Peyer's patch (tissue), 4 donors: ENCODE results near the gene RICTOR.

Experiments used
- CTCF ChIP-seq, 6 experiments: fragments of 450-650 bp in 4 of 6; fragments of 200-600 bp in 2 of 6; sonication (generic) in 1 of 6; IDR thresholded peaks; one replicate each; pipeline ENCODE4 v1.5.1; 2017 to 2019; ENCODE audit warnings: antibody characterized with exemption in 6 of 6, mild to moderate bottlenecking in 3 of 6, moderate library complexity in 1 of 6
- POLR2A ChIP-seq, 2 donors: fragments of 450-650 bp; IDR thresholded peaks; one replicate each; pipeline ENCODE4 v1.5.1; 2017; ENCODE audit warnings: antibody characterized with exemption in 2 of 2, mild to moderate bottlenecking in 2 of 2, moderate library complexity in 2 of 2

- TF ChIP-seq CTCF (IDR thresholded peaks at IDR 0.05) (no peak), POLR2A (IDR thresholded peaks at IDR 0.05) (no peak)
Measured at GRCh38 chr5:39076101-39076756, 2.0 kb upstream of the RICTOR start.
